IMR-90 (cell line): Measurements from ENCODE around the gene CDK18. TPM values are rescaled to one million over a fixed set of nuclear protein-coding genes. Genes with fewer than 3 reads are reported as not detected.

ENCODE experiments used
- ATAC-seq: fragments of 200-7000 bp; cut with Tn5 transposase; 2 replicates; pipeline ENCODE4 v1.9.1; 2020; ENCODE audit warnings: low read depth, mild to moderate bottlenecking, moderate library complexity
- BruUV-seq: library from RNA; stranded (reverse); fragments of 400-500 nt; replicated peaks from 2 replicates; lab custom pipeline; 2021; lab: Mats Ljungman, UMichigan
- CTCF ChIA-PET: fragments of 300-600 bp; formaldehyde crosslinking; extraction: SDS; loops from one replicate; lab custom pipeline; 2021; ENCODE audit warnings: antibody characterized with exemption; lab: Yijun Ruan, JAX
- POLR2A ChIA-PET: fragments of 300-600 bp; sonication (Branson Sonifier 250); formaldehyde crosslinking; loops from one replicate; lab custom pipeline; 2022; ENCODE audit warnings: antibody characterized with exemption; ENCODE audit not compliant: unreplicated experiment; lab: Charles Lee
- DNase-seq: peaks from one replicate; pipeline ENCODE4 v3.0.0; 2013
- H2AFZ ChIP-seq: replicated peaks from 2 replicates; pipeline ENCODE3; 2013; ENCODE audit warnings: low read length, mild to moderate bottlenecking; ENCODE audit not compliant: poor library complexity
- H2AK5ac ChIP-seq: 2 replicates; pipeline ENCODE4 v1.6.1; 2013; ENCODE audit warnings: low read depth, low read length, inconsistent platforms
- H2AK9ac ChIP-seq: replicated peaks from 2 replicates; pipeline ENCODE3; 2013; ENCODE audit warnings: mild to moderate bottlenecking, low read depth, low read length, moderate library complexity; ENCODE audit not compliant: poor library complexity
- H2BK120ac ChIP-seq: 2 replicates; pipeline ENCODE4 v1.6.1; 2013; ENCODE audit warnings: low read depth, low read length, inconsistent platforms
- H2BK15ac ChIP-seq: 3 replicates; pipeline ENCODE4 v1.6.1; 2013; ENCODE audit warnings: low read depth, low read length, inconsistent platforms
- H2BK20ac ChIP-seq: 2 replicates; pipeline ENCODE4 v1.6.1; 2013; ENCODE audit warnings: low read depth, mild to moderate bottlenecking, inconsistent platforms, low read length, moderate library complexity
- H2BK5ac ChIP-seq: 2 replicates; pipeline ENCODE4 v1.6.1; 2013; ENCODE audit warnings: mild to moderate bottlenecking, low read depth, low read length, inconsistent platforms; ENCODE audit not compliant: poor library complexity, severe bottlenecking
- H3K14ac ChIP-seq: replicated peaks from 2 replicates; pipeline ENCODE4 v1.6.1; 2013; ENCODE audit warnings: low read depth, low read length, inconsistent platforms
- H3K18ac ChIP-seq: 2 replicates; pipeline ENCODE4 v1.6.1; 2013; ENCODE audit warnings: low read depth, low read length, control low read depth
- H3K23ac ChIP-seq: 2 replicates; pipeline ENCODE4 v1.6.1; 2013; ENCODE audit warnings: low read depth, low read length, inconsistent platforms
- H3K27ac ChIP-seq: 2 replicates; pipeline ENCODE4 v1.5.1; 2013; ENCODE audit warnings: mild to moderate bottlenecking, control low read depth, low read length; ENCODE audit not compliant: insufficient read depth
- H3K27me3 ChIP-seq: 2 replicates; pipeline ENCODE4 v1.6.1; 2013; ENCODE audit warnings: low read length; ENCODE audit not compliant: control insufficient read depth, insufficient read depth
- H3K36me3 ChIP-seq: 2 replicates; pipeline ENCODE4 v1.6.1; 2013; ENCODE audit warnings: low read length, mixed read lengths; ENCODE audit not compliant: control insufficient read depth, insufficient read depth
- H3K4ac ChIP-seq: 2 replicates; pipeline ENCODE4 v1.6.1; 2013; ENCODE audit warnings: low read depth, low read length, inconsistent platforms
- H3K4me1 ChIP-seq: 2 replicates; pipeline ENCODE4 v1.6.1; 2013; ENCODE audit warnings: low read length, mixed read lengths; ENCODE audit not compliant: control insufficient read depth, insufficient read depth
- H3K4me2 ChIP-seq: 2 replicates; pipeline ENCODE4 v1.6.1; 2013; ENCODE audit warnings: low read depth, mild to moderate bottlenecking, control low read depth, low read length, moderate library complexity
- H3K4me3 ChIP-seq: 2 replicates; pipeline ENCODE4 v1.5.1; 2013; ENCODE audit warnings: low read depth, mild to moderate bottlenecking, control low read depth, low read length, moderate library complexity; ENCODE audit not compliant: insufficient read depth
- H3K56ac ChIP-seq: 2 replicates; pipeline ENCODE4 v1.6.1; 2013; ENCODE audit warnings: low read length, inconsistent platforms; ENCODE audit not compliant: insufficient read depth; ENCODE audit errors: extremely low read depth
- H3K79me1 ChIP-seq, 2 experiments: 2 replicates each; pipeline ENCODE4 v1.6.1; 2013; ENCODE audit warnings: low read length in 2 of 2, inconsistent platforms in 1 of 2, low read depth in 1 of 2
- H3K9ac ChIP-seq: 2 replicates; pipeline ENCODE4 v1.6.1; 2013; ENCODE audit warnings: low read depth, low read length, control low read depth
- H3K9me1 ChIP-seq: 2 replicates; pipeline ENCODE4 v1.6.1; 2013; ENCODE audit warnings: low read length, inconsistent platforms; ENCODE audit not compliant: insufficient read depth
- H3K9me3 ChIP-seq: 2 replicates; pipeline ENCODE4 v1.6.1; 2013; ENCODE audit warnings: low read length; ENCODE audit not compliant: control insufficient read depth, insufficient read depth
- H4K20me1 ChIP-seq: 2 replicates; pipeline ENCODE4 v1.6.1; 2013; ENCODE audit warnings: low read length, inconsistent platforms; ENCODE audit not compliant: insufficient read depth
- H4K5ac ChIP-seq: 2 replicates; pipeline ENCODE4 v1.6.1; 2013; ENCODE audit warnings: mild to moderate bottlenecking, low read depth, low read length, control low read depth
- H4K8ac ChIP-seq, 2 experiments: 2 replicates each; pipeline ENCODE4 v1.6.1; 2013; ENCODE audit warnings: low read depth in 2 of 2, low read length in 2 of 2, control low read depth in 1 of 2, inconsistent platforms in 1 of 2
- H4K91ac ChIP-seq: 2 replicates; pipeline ENCODE4 v1.6.1; 2013; ENCODE audit warnings: low read depth, low read length, inconsistent platforms; ENCODE audit not compliant: insufficient read depth
- RCOR1 ChIP-seq: IDR thresholded peaks from 2 replicates; pipeline ENCODE4 v1.6.1; 2012; ENCODE audit warnings: mild to moderate bottlenecking, low read length, improper control_type of control experiment; ENCODE audit not compliant: insufficient replicate concordance
- WGBS, 2 experiments: methylation state at CpG; one replicate each; pipeline versions ENCODE4 v1.1.5 to v1.1.7; 2013; ENCODE audit warnings: missing lambda C conversion rate in 2 of 2; ENCODE audit not compliant: insufficient read length in 1 of 2; ENCODE audit errors: extremely low coverage in 2 of 2; 5-methylcytosine and 5-hydroxymethylcytosine counted together
- dilution Hi-C: fragments of 300-500 bp; cut with HindIII; formaldehyde crosslinking; loops from one replicate; pipeline ENCODE4 v1.14.3; 2018; ENCODE audit warnings: low sequenced_read_pairs; ENCODE audit not compliant: unreplicated experiment
- in situ Hi-C: fragments of 300-500 bp; cut with MboI; formaldehyde crosslinking; loops from 3 replicates; pipeline ENCODE4 v1.14.3; 2019; ENCODE audit warnings: low sequenced_read_pairs, inconsistent platforms, mixed read lengths
- intact Hi-C: fragments of 100-400 bp; cut with micrococcal nuclease; formaldehyde crosslinking; loops from 2 replicates; pipeline ENCODE4 v1.10.0; 2022
- polyA plus RNA-seq, 3 experiments: library from polyadenylated mRNA; depleted of rRNA; stranded (reverse); fragments of >200 nt; gene quantifications; 2 replicates each; pipeline ENCODE4 v1.2.3, GENCODE V29; 2012; ENCODE audit warnings: low replicate concordance in 1 of 3
- total RNA-seq: library from RNA; depleted of rRNA; stranded (reverse); fragments of >200 nt; gene quantifications from 2 replicates; pipeline ENCODE4 v1.2.3, GENCODE V29; 2012

CDK18 gene
- total and polyA plus RNA-seq, 2 of the 4 experiments (the other 2 are of a cell fraction): 0.18 to 0.48 TPM

DNA sequence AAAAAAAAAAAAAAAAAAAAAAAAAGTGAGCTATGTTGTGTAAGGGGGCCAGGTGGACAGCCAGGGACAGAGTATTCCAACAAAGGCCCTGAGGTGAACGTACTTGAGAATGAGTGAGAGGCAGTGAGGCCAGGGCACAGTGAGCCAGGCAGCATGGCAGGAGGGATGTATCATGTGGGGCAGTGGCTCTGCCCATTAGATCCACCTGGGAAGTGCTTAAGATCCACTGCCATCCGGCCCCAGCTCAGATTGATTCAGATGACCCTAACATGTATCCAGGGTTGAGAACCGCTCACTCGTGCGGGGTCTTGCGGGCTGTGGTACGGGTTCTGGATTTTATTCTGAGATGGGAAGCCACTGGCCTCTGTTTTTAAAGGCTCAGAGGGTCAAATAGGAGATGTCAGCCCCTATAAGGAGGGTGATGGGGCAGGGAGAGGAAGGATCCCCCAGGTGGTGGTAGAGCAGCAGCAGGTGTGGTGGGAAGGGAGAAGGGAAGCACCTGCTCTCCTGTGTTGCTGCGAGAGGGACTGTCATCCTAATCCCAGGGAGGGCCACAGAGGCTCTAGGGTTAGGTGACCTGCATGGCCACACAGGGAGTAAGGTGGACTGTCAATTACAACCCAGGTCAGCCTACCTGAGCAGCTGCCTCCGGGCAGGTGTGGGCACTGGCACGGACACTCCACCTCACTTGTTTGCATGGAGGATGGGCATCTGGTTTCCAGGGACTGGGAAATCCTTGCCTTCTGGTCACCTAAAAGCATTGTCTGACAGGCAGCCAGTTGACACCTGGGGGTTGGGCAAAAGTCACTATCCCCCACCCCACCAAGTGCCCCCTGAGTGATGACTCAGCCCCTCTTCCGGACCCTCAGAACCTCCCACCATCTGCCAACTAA is 31.6 kb downstream of the CDK18 start:
- Histone ChIP-seq H3K4ac (no peak overlapping the region), H3K56ac (no peak overlapping the region), H3K9me3 (no peaks in the 10 kb centered on the region), H3K14ac (no peak overlapping the region), H4K8ac (no peak overlapping the region), H3K27ac (no peak overlapping the region), H4K91ac (no peak overlapping the region), H3K4me2 (no peak overlapping the region), H2BK120ac (no peak overlapping the region), H2AFZ (no peak overlapping the region), H3K4me3 (no peak overlapping the region), H3K36me3 (no peaks in the 10 kb centered on the region), H2AK5ac (no peak overlapping the region), H4K20me1 (no peaks in the 10 kb centered on the region), H3K9ac (no peak overlapping the region), H3K9me1 (no peaks in the 10 kb centered on the region), H2BK5ac (no peak overlapping the region), H3K4me1 (no peaks in the 10 kb centered on the region), H2BK20ac (no peak overlapping the region), H2AK9ac (no peak overlapping the region), H3K18ac (no peak overlapping the region), H2BK15ac (no peak overlapping the region), H3K23ac (no peak overlapping the region), H3K79me1 (no peaks in the 10 kb centered on the region), H4K5ac (no peak overlapping the region), H3K27me3 (peaks cover 39% of the 10 kb centered on the region; the same call in 1 of the 2 replicates)
- WGBS, 2 experiments: 70% methylated on average over 9 of the region's 11 CpGs; no CpG with 5 or more reads in 1 of the 2 experiments
- BruUV-seq: no TSS peak
- DNase-seq: no peak
- ChIA-PET CTCF (interaction anchor here (1.1 kb wide), 1 partner anchor 8 kb away, joined by 3 read pairs; no protein-coding TSS in a partner anchor), POLR2A (interaction anchor here (0.7 kb wide), 1 partner anchor 58 kb away, joined by 5 read pairs; no protein-coding TSS in a partner anchor)
- intact Hi-C loops (no loop called here), dilution Hi-C loops (no loop called here), in situ Hi-C loops (no loop called here)
- no peak for ATAC-seq
- no peak for TF ChIP-seq RCOR1
